ENCODE results near the gene LOX.
A peak's percentile ranks its signal among the peaks of the same experiment; 100 is the strongest.

The LOX gene

GRCh38 chr5:122093415-122094180 lies 15.5 kb upstream of the LOX start:
- no peaks in the 10 kb centered on the region for H3K36me3 ChIP-seq (ENCODE audit: control insufficient read depth, insufficient read depth, low read length)
- no peak for TF ChIP-seq CTCF (IDR thresholded peaks at IDR 0.05)
- no peaks in the 10 kb centered on the region for H3K4me1 ChIP-seq
- H3K79me2 ChIP-seq = no peaks in the 10 kb centered on the region
- H3K27ac ChIP-seq = no peak overlapping the region
- no peak overlapping the region for H3K4me2 ChIP-seq (ENCODE audit: low read length)
- H3K9me3 ChIP-seq (ENCODE audit: control insufficient read depth, low read length) = no peaks in the 10 kb centered on the region
- H2AFZ ChIP-seq = no peak overlapping the region
- no peak overlapping the region for H3K9ac ChIP-seq
- no peak overlapping the region for H3K4me3 ChIP-seq (ENCODE audit: low read depth, low read length)
- H3K27me3 ChIP-seq (ENCODE audit: control insufficient read depth, insufficient read depth, low read length) = no peaks in the 10 kb centered on the region

GRCh38 chr5:122091936-122092600 lies 14.0 kb upstream of the LOX start:
- no peaks in the 10 kb centered on the region for H3K79me2 ChIP-seq
- no peak overlapping the region for H3K27ac ChIP-seq
- no peaks in the 10 kb centered on the region for H3K4me1 ChIP-seq
- H2AFZ ChIP-seq = no peak overlapping the region
- H3K4me3 ChIP-seq (ENCODE audit: low read depth, low read length) = no peak overlapping the region
- peak; percentile 30 for TF ChIP-seq CTCF (IDR thresholded peaks at IDR 0.05)
- H3K9ac ChIP-seq = no peak overlapping the region
- no peak overlapping the region for H3K4me2 ChIP-seq (ENCODE audit: low read length)
- no peaks in the 10 kb centered on the region for H3K9me3 ChIP-seq (ENCODE audit: control insufficient read depth, low read length)
- H3K27me3 ChIP-seq (ENCODE audit: control insufficient read depth, insufficient read depth, low read length) = no peaks in the 10 kb centered on the region
- H3K36me3 ChIP-seq (ENCODE audit: control insufficient read depth, insufficient read depth, low read length) = no peaks in the 10 kb centered on the region

- Histone ChIP-seq H3K27me3 (ENCODE audit: control insufficient read depth, insufficient read depth, low read length) (no peaks in the 10 kb centered on the region), H3K79me2 (no peaks in the 10 kb centered on the region), H3K27ac (no peak overlapping the region), H2AFZ (no peak overlapping the region), H3K36me3 (ENCODE audit: control insufficient read depth, insufficient read depth, low read length) (no peaks in the 10 kb centered on the region), H3K4me3 (ENCODE audit: low read depth, low read length) (no peak overlapping the region), H3K9me3 (ENCODE audit: control insufficient read depth, low read length) (no peaks in the 10 kb centered on the region), H3K4me1 (no peaks in the 10 kb centered on the region), H3K4me2 (ENCODE audit: low read length) (no peak overlapping the region), H3K9ac (no peak overlapping the region)
- no peak for TF ChIP-seq CTCF (IDR thresholded peaks at IDR 0.05)
Observed at GRCh38 chr5:122089096-122090013, 11.3 kb upstream of the LOX start.

- H3K4me1 ChIP-seq = no peaks in the 10 kb centered on the region
- H3K4me2 ChIP-seq (ENCODE audit: low read length) = no peak overlapping the region
- H3K9me3 ChIP-seq (ENCODE audit: control insufficient read depth, low read length) = no peaks in the 10 kb centered on the region
- H3K27ac ChIP-seq = no peak overlapping the region
- no peaks in the 10 kb centered on the region for H3K36me3 ChIP-seq (ENCODE audit: control insufficient read depth, insufficient read depth, low read length)
- no peak overlapping the region for H3K4me3 ChIP-seq (ENCODE audit: low read depth, low read length)
- H3K27me3 ChIP-seq (ENCODE audit: control insufficient read depth, insufficient read depth, low read length) = no peaks in the 10 kb centered on the region
- H3K9ac ChIP-seq = no peak overlapping the region
- no peak overlapping the region for H2AFZ ChIP-seq
- no peak for TF ChIP-seq CTCF (IDR thresholded peaks at IDR 0.05)
- no peaks in the 10 kb centered on the region for H3K79me2 ChIP-seq
Observed at GRCh38 chr5:122085041-122085440, 7.0 kb upstream of the LOX start.

Data from parathyroid adenoma (tissue), 2 donors.